Embryonic facial prominence (tissue), 1 donor: ENCODE data around the gene HOMER1.

Experiments used
- DNase-seq: peaks from one replicate; pipeline ENCODE4 v3.0.0-alpha.2; 2016; ENCODE audit errors: extremely low spot score

The HOMER1 gene, protein sequence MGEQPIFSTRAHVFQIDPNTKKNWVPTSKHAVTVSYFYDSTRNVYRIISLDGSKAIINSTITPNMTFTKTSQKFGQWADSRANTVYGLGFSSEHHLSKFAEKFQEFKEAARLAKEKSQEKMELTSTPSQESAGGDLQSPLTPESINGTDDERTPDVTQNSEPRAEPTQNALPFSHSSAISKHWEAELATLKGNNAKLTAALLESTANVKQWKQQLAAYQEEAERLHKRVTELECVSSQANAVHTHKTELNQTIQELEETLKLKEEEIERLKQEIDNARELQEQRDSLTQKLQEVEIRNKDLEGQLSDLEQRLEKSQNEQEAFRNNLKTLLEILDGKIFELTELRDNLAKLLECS

GRCh38 chr5:79513704-79514390 lies at the start of gene HOMER1:
TSS of gene HOMER1 (minus strand) at chr5:79514134. CDS start at chr5:79512774, 1,360 bp downstream.
- DNase-seq: peak; percentile 76

DNA sequence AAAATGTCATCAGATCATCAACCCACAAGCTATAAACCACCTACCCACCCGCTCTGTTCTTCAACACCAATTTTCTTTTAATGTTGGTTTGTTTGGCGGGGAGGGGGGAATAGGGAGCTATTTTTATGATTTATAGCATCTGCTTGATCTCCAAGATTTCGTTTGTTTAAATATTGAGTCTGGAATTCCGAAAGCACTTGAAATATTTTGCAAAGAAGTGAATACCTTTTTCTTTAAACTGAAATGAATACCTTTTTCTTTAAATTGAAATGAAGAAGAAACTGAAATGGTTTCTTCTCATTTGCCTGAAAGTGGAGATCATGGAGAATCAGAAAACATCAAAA lies 49.3 kb upstream of the HOMER1 start:
- DNase-seq: no peak

GRCh38 chr5:79562351-79563246 lies 48.7 kb upstream of the HOMER1 start:
- DNase-seq: no peak

GRCh38 chr5:79561525-79561893 lies 47.6 kb upstream of the HOMER1 start:
- DNase-seq: no peak

- DNase-seq: no peak
Observed at GRCh38 chr5:79560771-79561524, 47.0 kb upstream of the HOMER1 start.

DNA sequence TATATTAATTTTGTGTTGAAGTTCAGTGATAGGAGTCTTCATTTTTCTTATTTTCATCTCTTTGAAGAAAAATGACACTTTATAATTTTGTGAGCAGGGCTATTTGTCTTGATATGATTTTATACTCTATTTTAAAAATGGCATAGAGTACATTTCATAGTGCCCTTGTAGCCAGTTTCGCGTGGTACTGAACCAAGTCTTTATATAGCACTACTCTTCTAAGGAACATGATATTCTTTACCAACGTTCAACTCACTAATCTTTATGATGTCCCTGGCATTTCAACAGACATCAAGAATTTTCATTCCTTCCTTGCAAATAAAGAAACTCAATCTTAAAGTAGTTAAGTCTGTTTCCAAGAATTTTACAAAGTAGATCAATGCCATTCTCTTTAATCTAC lies 41.5 kb upstream of the HOMER1 start:
- DNase-seq: no peak

- DNase-seq: no peak
Observed at GRCh38 chr5:79552984-79553383, 39.0 kb upstream of the HOMER1 start.

DNA sequence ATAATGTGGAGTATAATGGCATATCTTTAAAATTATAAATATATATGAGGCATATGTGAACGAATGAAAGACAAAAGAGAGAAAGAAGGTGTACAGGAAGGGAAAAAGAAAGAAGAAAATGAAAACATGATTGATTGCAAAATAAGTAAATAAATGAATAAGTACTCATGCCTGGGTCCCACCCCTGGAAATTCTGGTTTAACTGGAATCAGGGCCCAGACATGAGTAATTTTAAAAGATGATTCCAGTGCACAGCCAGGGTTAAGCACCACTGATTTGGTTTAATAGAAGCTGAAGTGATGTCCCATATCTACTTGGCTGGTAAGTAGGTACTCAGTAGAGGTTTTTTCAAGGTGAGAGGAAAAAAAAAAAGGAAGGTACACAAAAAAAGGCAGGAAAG lies 34.0 kb upstream of the HOMER1 start:
- no peak for DNase-seq

DNA sequence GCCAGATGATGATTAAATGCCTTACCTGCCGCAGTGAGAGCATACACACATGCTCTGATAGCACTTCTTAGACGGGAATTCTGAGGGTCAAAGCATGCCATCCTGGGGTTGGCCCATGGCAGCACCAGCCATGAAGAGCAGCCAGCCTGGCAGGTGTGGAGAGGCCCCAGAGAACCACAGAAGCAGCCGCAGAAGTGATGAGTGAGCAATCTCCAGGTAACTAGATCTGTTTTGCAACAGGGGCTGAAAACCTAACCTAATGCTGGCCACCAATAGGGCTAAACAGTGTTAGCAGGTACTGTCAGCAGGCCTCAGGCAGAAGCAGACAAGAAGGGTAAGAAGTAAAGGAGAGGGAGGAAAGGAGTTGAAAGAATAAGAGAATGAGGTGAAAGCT lies 33.5 kb upstream of the HOMER1 start:
- DNase-seq: no peak

- no peak for DNase-seq
Observed at GRCh38 chr5:79546782-79547428, 33.0 kb upstream of the HOMER1 start.

DNA sequence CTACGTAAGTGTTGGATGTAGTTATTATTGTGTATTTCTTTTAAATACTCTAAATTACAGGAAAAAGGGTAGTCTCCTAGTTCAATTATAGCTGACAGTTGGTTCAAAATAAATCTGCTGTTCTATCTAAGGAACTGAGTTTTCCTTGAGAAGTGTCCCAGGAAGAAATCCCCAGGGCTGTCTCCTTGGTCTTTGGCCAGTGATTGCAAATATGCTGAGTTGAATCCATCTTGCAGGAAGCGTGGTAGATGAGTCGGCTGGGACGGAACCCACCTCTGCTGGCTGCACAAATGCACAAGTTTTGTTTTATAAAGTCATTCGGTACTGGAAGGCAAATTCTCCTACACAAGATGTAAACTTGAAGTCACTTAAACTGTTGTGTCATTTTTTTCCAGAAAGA lies 30.2 kb upstream of the HOMER1 start:
- DNase-seq: no peak

DNA sequence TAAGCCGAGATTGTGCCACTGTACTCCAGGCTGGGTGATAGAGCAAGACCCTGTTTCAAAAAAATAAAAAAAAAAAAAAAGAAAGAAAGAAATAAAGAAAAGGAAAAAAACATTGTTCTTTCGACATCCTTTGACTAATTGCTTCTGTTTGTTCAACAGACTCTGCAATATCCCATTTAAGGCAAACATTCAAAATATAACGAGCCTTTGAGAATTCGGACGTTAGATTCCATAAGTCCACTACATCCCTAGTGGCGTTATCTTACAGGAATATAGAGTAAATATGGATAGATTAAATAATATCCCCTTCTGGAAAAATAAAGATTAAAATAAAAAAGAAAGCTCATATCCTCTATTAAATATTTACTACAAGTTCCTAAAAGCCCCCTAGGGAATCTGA lies 27.0 kb upstream of the HOMER1 start:
- DNase-seq: no peak

DNA sequence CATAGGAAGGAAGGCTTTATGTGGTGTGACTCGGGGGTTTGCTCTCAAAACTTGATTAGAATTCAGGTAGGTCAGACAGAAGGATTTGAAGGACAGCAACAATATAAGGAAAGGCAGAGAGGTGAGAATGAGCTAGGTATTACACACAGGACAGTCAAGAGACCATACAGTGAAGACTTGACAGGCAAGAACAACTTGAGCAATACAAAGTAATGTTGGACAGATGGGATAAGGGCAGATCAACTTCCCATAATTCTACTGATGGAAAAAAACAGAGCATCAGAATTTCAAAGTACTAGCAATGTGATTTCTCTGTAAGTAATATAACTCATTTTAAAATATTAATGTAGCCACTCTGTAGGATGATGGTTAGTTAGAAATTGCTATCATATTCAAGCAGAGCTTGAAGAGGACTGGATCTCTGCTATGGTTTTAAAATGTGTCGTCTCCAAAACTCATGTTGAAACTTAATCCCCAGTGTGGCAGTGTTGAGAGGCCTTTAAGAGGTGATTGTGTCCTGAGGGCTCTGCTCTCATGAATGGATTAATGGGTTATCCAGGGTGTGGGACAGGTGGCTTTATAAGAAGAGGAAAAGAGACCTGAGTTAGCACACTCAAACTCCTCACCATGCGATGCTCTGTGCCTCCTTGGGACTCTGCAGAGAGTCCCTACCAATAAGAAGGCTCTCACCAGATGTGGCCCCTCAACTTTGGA lies 22.4 kb upstream of the HOMER1 start:
- no peak for DNase-seq

DNA sequence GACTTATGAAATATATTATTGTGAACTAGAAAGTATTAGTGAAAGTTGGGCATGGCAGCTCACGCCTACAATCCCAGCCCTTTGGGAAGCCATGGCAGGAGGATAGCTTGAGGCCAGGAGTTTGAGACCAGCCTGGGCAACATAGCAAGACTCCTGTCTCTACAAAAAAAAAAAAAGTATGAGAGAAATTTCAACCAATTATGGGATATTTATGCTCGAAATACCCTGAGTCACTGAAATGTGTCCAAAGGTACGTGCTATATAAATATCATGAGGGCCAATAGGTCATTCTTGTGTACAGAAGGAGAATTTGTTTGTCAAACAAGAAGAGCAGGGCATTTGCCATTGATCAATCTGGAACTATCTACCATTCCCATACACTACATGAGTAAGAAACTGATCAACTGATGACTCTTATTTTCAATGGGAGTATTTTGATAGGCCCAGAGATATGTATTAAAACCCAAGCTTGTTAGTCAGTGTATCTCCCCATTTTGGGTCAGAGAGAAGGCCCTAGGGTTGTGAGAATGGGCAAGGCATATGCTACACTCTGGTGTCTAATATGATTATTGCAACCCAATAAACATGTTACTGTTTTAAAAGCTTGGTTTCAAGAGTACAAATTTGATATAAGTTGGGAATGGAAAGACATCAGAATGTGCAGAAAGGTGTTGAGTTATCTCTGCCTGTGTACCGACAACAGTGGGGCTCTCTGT lies 21.7 kb upstream of the HOMER1 start:
- no peak for DNase-seq

DNA sequence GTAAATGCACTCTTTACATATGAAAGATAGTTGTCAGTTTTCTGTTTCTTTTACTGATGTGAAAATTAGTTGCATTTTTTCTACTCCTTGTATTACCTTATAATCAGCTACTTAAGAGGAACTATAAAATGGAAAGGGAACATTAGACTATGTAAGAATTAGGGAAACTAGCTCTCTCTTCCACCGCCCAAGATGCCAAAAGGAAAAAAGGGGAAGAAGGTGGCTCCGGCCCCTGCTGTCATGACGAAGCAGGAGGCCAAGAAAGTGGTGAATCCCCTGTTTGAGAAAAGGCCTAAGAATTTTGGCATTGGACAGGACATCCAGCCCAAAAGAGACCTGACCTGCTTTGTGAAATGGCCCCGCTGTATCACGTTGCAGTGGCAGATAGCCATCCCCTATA lies 15.2 kb upstream of the HOMER1 start:
- no peak for DNase-seq

GRCh38 chr5:79527431-79527830 lies 13.5 kb upstream of the HOMER1 start:
- DNase-seq: no peak

DNA sequence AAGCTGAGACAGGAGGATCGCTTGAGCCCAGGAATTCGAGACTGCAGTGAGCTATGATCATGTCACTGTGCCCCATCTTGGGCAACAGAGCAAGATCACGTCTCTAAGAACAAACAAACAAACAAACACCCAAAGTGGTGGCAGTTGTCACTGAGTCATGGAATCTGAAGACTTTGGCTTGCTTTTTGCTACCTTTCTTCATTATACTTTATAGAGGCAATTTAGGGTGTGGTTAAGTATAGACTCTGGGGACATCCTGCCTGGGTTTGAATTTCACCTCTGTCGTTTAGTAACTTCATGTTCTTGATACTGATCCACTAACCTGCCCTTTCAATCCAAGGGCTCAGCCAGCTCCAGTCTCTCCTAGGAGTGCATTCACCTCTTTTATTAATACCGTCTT lies 13.0 kb upstream of the HOMER1 start:
- DNase-seq: no peak

DNA sequence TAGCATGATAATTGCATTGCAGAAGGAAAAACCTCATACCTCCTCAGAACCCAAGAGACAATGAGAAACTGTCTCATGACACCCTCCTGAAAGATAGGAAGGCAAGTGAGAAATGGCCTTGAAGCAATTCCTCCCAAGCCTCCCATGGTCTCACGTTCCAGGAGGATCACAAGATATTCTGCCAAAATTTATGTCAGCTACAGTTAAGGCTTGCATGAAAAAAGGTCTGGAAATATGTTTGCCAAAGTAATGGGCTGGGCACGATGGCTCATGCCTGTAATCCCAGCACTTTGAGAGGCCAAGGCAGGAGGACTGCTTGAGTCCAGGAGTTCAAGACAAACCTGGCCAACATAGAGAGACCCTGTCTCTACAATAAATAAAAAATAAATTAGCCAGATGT lies 12.6 kb upstream of the HOMER1 start:
- no peak for DNase-seq

- no peak for DNase-seq
Observed at GRCh38 chr5:79521156-79521555, 7.2 kb upstream of the HOMER1 start.

- DNase-seq: no peak
Observed at GRCh38 chr5:79518718-79519117, 4.8 kb upstream of the HOMER1 start.
